GM18909 (cell line): ENCODE measurements around the gene BCAR3.

Experiments
- ATAC-seq: cut with Tn5 transposase; IDR thresholded peaks from one replicate; pipeline ENCODE4 v1.9.1; 2021; ENCODE audit warnings: mild to moderate bottlenecking; ENCODE audit not compliant: unreplicated experiment, poor library complexity

BCAR3 gene

DNA sequence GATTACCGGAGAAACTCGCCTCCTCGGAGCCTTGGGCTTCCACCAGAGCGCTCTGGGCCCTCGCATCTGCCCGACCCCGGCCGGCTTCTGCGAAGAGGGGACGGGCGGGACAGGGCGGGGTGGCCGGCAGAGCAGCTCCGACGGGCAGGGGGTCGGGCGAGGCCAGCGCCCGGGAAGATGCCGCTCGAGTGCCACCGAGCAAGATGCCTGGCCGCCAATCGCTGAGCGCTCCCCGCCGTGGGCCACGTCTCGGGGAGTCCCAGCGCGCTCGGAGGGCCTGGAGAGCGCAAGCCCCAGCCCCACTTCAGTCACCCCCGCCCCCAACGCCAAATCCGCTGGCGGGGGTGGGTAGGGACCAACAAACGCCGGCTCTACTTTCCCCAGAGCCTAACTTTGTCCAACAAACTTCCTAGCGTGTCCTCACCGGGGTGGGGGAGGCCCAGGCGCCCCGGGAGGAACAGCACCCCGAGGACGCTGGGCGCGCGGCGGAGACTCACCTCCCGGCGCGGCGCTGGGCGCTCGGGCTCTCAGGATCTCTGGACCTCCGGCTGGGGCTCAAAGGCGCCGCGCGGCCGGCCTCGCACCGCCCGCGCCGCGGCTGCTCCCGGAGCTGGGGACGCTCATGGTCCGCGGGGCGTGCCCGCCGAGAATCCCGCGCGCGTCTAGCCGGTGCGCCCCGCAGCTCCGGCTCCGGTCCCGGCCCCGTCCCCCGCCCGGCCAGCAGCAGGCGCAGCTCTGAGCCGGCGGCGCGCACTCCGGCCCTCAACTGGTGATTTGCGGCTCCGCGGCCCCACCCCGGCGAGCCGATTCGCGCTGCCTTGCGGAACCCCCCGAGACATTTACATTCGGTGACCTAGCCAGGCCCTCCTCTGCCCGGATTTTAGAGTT is at the start of gene BCAR3:
BCAR3 (minus strand) TSS at position 737 of the 888 bp plus-strand sequence. CDS start 6,907 bp downstream, outside the sequence.
- peak; percentile 67 for ATAC-seq

GRCh38 chr1:93730621-93731020 is 49.0 kb upstream of the BCAR3 start:
- ATAC-seq: no peak

GRCh38 chr1:93729906-93730305 is 48.3 kb upstream of the BCAR3 start:
- ATAC-seq: no peak

DNA sequence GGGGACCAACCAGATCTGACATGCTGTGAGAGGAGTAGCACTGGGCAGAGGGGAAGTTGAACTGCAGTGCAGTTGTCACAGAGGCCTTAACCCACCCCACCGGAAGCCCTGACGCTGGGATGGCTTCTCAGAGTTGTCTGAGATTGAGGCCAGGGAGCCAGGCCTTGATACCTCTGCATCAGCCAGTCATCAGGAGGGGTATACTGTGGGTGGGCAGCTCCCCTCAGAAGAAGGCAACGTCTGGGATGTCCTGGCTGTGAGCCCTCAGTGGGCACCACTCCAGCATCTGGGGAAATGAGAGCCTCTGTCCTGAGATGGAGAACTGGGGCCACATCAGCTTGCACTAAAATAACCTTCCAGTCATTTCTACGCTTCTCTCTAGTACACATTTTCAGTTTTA is 47.9 kb upstream of the BCAR3 start:
- ATAC-seq: no peak

GRCh38 chr1:93728480-93729131 is 47.0 kb upstream of the BCAR3 start:
- no peak for ATAC-seq

DNA sequence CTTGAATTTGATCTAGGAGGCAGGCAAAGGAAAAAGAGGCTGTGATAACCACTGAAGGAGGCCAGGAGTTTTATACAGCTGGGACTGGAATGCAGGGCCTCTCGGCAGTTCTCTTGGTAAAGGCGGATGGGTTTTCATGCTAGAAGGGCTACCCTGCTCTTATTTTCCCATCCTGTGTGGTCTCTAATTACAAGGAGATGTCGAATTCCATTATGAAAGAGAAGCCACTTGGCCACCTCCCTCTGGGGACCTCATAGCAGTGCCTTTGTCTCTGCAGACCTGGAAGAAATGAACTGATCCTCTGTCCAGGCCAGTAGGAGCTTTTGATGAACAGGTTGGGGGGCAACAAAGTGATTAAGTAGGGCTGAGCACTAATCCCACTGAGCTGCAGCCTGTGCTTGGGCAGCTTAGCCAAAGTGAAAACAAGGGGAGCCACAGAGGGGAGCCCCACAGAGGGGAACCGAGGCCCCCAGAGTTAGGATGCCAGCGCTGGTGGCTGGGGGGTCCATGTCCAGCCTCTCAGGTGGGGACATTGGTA is 42.2 kb upstream of the BCAR3 start:
- ATAC-seq: no peak

DNA sequence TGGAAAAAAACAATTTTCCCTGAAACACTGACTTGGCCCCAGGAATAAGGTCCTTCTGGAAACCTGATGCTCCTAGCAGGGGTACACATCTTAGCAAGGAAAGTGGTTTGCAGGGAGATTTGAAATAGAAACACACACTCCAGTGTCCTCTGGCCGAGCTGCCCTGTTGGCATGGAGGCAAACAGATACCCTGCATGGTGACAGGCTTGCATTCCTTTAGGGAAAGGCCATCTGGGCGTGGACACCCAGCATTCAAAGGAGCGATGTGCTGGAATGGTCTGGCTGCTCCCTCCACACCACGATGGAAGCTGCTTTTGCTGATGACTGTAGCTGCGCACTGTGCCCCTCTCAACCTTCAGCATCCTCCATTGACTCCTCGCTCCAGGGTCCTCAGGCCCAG is 41.5 kb upstream of the BCAR3 start:
- no peak for ATAC-seq

DNA sequence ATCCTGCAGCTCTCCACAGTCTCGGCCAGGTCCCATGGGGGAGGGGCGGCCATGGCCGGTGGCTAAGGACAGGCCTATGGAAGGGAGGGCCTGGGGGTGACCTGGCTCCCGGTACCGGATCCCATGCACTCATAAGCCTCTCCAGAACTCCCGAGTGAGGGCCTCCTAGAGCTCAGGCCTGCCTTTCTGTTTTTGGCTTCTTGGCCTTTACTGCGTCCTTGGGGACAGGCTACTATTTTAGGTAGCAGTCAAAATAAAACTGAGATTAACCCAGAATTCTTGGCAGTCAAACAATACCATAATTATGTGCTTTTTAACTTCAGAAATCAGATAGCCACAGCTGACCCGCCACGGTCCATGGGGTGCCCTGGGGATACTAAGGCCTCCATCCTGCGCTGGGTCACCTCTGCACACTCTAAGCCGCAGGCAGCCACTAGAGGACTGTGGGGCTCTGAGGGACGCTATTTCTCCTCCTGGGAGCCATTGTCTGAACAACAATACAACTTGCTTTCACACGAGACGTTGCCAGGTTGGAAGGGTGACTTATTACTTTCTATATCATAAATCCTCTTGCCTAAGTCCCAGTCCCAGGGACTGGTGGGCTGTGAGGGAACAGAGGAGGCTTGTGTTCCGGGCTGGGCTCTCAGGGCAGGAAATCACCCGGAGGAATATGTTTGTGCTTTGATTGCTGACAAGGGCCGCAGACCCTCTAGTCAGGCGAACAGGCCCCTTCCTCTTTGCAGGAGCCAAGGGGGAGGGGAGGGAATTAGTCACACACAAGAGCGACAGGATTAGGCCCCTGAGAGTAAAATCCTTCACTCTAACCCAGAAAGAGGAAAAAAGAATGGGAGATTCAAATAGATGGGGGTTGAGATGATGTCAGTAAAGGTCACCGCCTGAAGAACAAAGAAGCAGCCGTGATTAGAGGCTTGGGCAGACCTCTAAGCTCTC is 40.7 kb upstream of the BCAR3 start:
- ATAC-seq: no peak

DNA sequence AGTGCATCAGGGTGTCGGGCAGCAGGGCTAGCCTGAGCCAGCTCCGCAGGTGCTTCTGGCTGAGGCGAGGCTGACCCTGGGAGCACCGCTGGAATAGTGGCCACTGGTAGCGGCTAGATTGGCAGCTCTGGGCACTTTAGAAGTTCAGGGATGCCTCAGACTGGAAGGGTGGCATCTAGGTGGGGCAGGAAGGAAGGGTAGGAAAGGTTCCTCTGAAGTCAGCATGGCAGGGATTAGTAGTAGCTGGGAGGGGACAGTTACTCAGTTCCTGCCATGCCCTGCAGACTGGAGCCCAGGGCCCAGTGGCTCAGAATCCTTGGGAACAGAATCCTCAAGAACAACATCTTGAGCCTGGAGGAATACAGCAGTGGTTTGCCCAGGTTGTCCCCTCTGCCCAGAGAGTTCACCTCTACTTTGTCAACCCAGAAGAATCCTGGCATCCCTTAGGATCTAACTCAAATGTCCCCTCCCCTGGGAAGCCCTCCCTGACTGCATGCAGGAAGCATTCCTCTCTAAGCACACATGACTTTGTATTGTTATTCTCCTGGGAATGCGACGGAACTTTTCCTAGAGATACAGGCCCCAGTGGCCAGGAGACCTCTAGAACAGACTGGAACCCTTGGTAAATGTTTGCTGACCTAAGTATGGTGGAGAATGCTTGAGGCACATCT is 39.5 kb upstream of the BCAR3 start:
- no peak for ATAC-seq

- ATAC-seq: no peak
Observed at GRCh38 chr1:93717640-93718039, 36.0 kb upstream of the BCAR3 start.

DNA sequence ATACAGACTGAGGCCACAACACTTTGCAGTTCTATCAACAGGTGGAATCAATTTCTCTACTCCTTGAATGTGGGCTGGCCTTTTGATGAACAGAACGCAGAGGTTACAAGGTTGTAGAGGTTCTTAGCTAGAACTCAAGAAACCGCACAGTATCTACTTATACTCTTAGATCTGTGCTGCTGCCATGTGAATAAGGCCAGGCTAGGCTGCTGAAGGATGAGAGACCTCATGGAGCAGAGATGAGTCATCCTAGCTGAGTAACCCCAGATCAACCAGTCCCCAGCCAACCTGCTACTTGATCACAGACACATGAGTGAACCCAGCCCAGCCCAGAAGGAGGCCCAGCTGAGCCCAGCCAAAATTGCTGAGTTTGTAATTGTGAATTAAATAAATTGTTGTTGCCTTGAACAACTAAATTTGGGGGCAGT is 35.3 kb upstream of the BCAR3 start:
- ATAC-seq: no peak

- no peak for ATAC-seq
Observed at GRCh38 chr1:93716163-93716562, 34.5 kb upstream of the BCAR3 start.

DNA sequence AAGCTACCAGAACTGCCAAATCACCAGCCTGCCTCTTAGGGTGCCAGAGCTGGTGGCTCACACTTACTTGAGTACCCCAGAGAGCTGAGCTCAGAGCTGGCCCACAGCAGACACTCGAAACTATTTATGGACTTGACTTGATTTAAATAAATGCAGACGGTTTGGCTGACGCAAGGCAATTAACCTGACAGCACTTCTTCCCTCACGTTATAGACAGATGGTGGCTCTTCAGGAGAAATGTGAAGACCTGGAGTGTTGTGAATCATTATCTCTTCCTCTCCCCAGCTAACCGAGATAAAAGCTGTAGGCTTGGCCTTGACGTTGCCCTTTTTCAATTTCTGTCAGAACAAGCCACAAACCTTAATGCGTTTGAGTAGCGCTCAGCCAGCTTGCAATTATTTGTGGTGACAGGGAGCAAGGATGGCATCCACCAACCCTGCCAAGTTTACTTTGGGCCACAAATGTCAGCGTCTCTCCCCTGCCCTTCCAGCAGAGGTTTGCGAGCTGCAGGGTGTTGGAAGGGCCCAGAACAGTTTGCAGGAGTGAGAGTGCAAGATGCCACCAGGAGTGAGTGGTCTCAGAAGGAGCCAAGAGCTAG is 34.0 kb upstream of the BCAR3 start:
- peak; percentile 58 for ATAC-seq

GRCh38 chr1:93714356-93714755 is 32.7 kb upstream of the BCAR3 start:
- ATAC-seq: no peak

- ATAC-seq: no peak
Observed at GRCh38 chr1:93713341-93713740, 31.7 kb upstream of the BCAR3 start.

- no peak for ATAC-seq
Observed at GRCh38 chr1:93712741-93713140, 31.1 kb upstream of the BCAR3 start.

- ATAC-seq: no peak
Observed at GRCh38 chr1:93710499-93711453, 29.1 kb upstream of the BCAR3 start.

- ATAC-seq: peak; percentile 31
Observed at GRCh38 chr1:93708734-93709481, 27.3 kb upstream of the BCAR3 start.
